HL-60/S4 treated with retinoic acid at 250 ng/mL for 4 days and 3 days (cell line): ENCODE data around the gene ZSCAN26.
"Not testable (repeated sequence)": the region's sequence is repeated elsewhere in the genome, so short reads cannot be mapped to it uniquely, and the experiment has no call there.

Experiments
- in situ Hi-C: fragments of 300-500 bp; cut with MboI; formaldehyde crosslinking; loops from 2 replicates; pipeline ENCODE4 v1.7.0; 2022; ENCODE audit warnings: low sequenced_read_pairs

The ZSCAN26 gene

GRCh38 chr6:28315628-28316027 is 48.7 kb downstream of the ZSCAN26 start:
- in situ Hi-C loops = no loop called here

GRCh38 chr6:28317866-28318265 is 50.9 kb downstream of the ZSCAN26 start:
- in situ Hi-C loops = not testable (repeated sequence)

GRCh38 chr6:28322661-28323060 is 55.7 kb downstream of the ZSCAN26 start:
- in situ Hi-C loops = no loop called here

GRCh38 chr6:28323813-28324424 is 57.0 kb downstream of the ZSCAN26 start:
- in situ Hi-C loops = no loop called here

GRCh38 chr6:28326371-28326948 is 59.5 kb downstream of the ZSCAN26 start:
- in situ Hi-C loops = no loop called here
